CD4-positive, alpha-beta T cell (primary cell): Measurements from ENCODE around the gene DUSP10. TPM values are rescaled to one million over a fixed set of nuclear protein-coding genes. Genes with fewer than 3 reads are reported as not detected.

ENCODE experiments used
- ATAC-seq: fragments of 200-7000 bp; cut with Tn5 transposase; one replicate; pipeline ENCODE4 v1.10.0; 2022; ENCODE audit warnings: mild to moderate bottlenecking; ENCODE audit not compliant: poor library complexity
- CTCF ChIA-PET: fragments of 350-600 bp; sonication (Branson Sonifier 250); formaldehyde crosslinking; loops from one replicate; lab custom pipeline; 2021; ENCODE audit warnings: antibody characterized with exemption, inconsistent platforms; lab: Charles Lee
- POLR2A ChIA-PET: fragments of 350-600 bp; sonication (Branson Sonifier 250); formaldehyde crosslinking; loops from one replicate; lab custom pipeline; 2021; ENCODE audit warnings: antibody characterized with exemption, inconsistent platforms; lab: Charles Lee
- DNase-seq, 14 experiments: peaks; one replicate each; pipeline ENCODE4 v3.0.0-alpha.2; 2013 to 2020; ENCODE audit warnings: mixed read lengths in 2 of 14
- H3K27ac ChIP-seq, 2 donors: one replicate each; pipeline versions ENCODE4 v1.5.1 to v1.7.0; 2013; ENCODE audit warnings: low read length in 2 of 2, low read depth in 1 of 2, mild to moderate bottlenecking in 1 of 2
- H3K27me3 ChIP-seq, 2 experiments: 1 replicate in 1 of 2; 2 replicates in 1 of 2; pipeline versions ENCODE4 v1.6.1 to v1.7.0; 2013; ENCODE audit warnings: low read length in 2 of 2, control low read depth in 1 of 2, mild to moderate bottlenecking in 1 of 2, moderate library complexity in 1 of 2; ENCODE audit not compliant: insufficient read depth in 2 of 2, control insufficient read depth in 1 of 2
- H3K36me3 ChIP-seq: one replicate; pipeline ENCODE4 v1.6.1; 2013; ENCODE audit warnings: low read length, control low read depth; ENCODE audit not compliant: insufficient read depth
- H3K4me1 ChIP-seq: one replicate; pipeline ENCODE4 v1.6.1; 2013; ENCODE audit warnings: low read length, control low read depth; ENCODE audit not compliant: insufficient read depth
- H3K4me3 ChIP-seq: one replicate; pipeline ENCODE4 v1.5.1; 2013; ENCODE audit warnings: mild to moderate bottlenecking, low read length, moderate library complexity
- H3K9me3 ChIP-seq, 2 experiments: 1 replicate in 1 of 2; 2 replicates in 1 of 2; pipeline versions ENCODE4 v1.6.1 to v1.7.0; 2013; ENCODE audit warnings: low read length in 2 of 2, mild to moderate bottlenecking in 2 of 2, control low read depth in 1 of 2, moderate library complexity in 1 of 2; ENCODE audit not compliant: control insufficient read depth in 1 of 2, insufficient read depth in 1 of 2
- H3K27ac Mint-ChIP-seq: one replicate; pipeline ENCODE4 v1.8.0; 2020; ENCODE audit warnings: mixed read lengths
- H3K27me3 Mint-ChIP-seq: one replicate; pipeline ENCODE4 v1.8.0; 2021; ENCODE audit warnings: mixed read lengths
- H3K36me3 Mint-ChIP-seq: one replicate; pipeline ENCODE4 v1.8.0; 2021; ENCODE audit warnings: low read depth, mixed read lengths
- H3K4me1 Mint-ChIP-seq: one replicate; pipeline ENCODE4 v1.8.0; 2021; ENCODE audit warnings: low read depth, mixed read lengths
- H3K4me3 Mint-ChIP-seq: one replicate; pipeline ENCODE4 v1.8.0; 2020; ENCODE audit warnings: mild to moderate bottlenecking, mixed read lengths
- H3K9me3 Mint-ChIP-seq: one replicate; pipeline ENCODE4 v1.8.0; 2020; ENCODE audit warnings: mixed read lengths
- CTCF ChIP-seq: fragments of 200-600 bp; IDR thresholded peaks from one replicate; pipeline ENCODE4 v1.8.0; 2022; ENCODE audit warnings: antibody characterized with exemption, mild to moderate bottlenecking
- intact Hi-C, 2 experiments: fragments of 100-400 bp; cut with DNase I in 1 of 2; cut with micrococcal nuclease in 1 of 2; formaldehyde crosslinking; loops; one replicate each; pipeline versions ENCODE4 v1.15.1 to v1.9.0; 2023 to 2025; cut with DNase I, micrococcal nuclease
- total RNA-seq, 174 experiments: library from RNA in 2 of 174; stranded (reverse) in 2 of 174; gene quantifications; one replicate each; pipeline ENCODE4 v1.2.3 and lab custom pipeline; 2021 to 2026

DUSP10 gene
- total RNA-seq, 2 experiments from 2014 or later: 66.9 to 70.9 TPM

- H3K4me3 Mint-ChIP-seq: peak overlapping the region; percentile 43
- CTCF ChIA-PET: interaction anchor here (0.9 kb wide), 1 partner anchor 16 kb away, joined by 6 read pairs; the partner anchor contains the start of gene DUSP10
- intact Hi-C loops: loop anchor here in 1 of 2 experiments (1.0 to 2.0 kb wide), 2 partner anchors 13 to 17 kb away; partner anchors contain the start of gene DUSP10
These were observed 15.9 kb downstream of the DUSP10 start for GRCh38 chr1:221725735-221726672.

GRCh38 chr1:221724931-221725605, 16.8 kb downstream of the DUSP10 start:
- Histone ChIP-seq H3K9me3 (peaks cover 0 to 9% of the 10 kb centered on the region in 2 experiments), H3K27me3 (no peaks in the 10 kb centered on the region), H3K4me3 (no peak overlapping the region), H3K36me3 (no peaks in the 10 kb centered on the region), H3K4me1 (peaks cover 18% of the 10 kb centered on the region), H3K27ac (no peak overlapping the region)
- ChIA-PET POLR2A (interaction anchor here (0.6 to 6.7 kb wide), 5 partner anchors 11 to 721 kb away, joined by 3 to 103 read pairs (median 5); partner anchors contain the start of gene DUSP10), CTCF (interaction anchor here (0.9 kb wide), 1 partner anchor 17 kb away, joined by 6 read pairs; the partner anchor contains the start of gene DUSP10)
- Mint-ChIP-seq H3K27ac (no peak overlapping the region), H3K9me3 (peaks cover 4% of the 10 kb centered on the region), H3K36me3 (peaks cover 23% of the 10 kb centered on the region), H3K4me3 (no peak overlapping the region), H3K4me1 (peaks cover 66% of the 10 kb centered on the region), H3K27me3 (no peaks in the 10 kb centered on the region)
- intact Hi-C loops: no loop called here
- DNase-seq (peak in 2 of 14 experiments; percentile 53 to 57), ATAC-seq (no peak)
- TF ChIP-seq CTCF: no peak

More at GRCh38 chr1:221725735-221726672, 15.9 kb downstream of the DUSP10 start:
- POLR2A ChIA-PET: interaction anchor here (0.6 to 6.7 kb wide), 4 partner anchors 12 to 720 kb away, joined by 3 to 103 read pairs (median 10); partner anchors contain the start of gene DUSP10
- Histone ChIP-seq H3K4me1 (peaks cover 20% of the 10 kb centered on the region), H3K9me3 (peaks cover 0 to 9% of the 10 kb centered on the region in 2 experiments), H3K4me3 (peak overlapping the region; percentile 6), H3K27me3 (no peaks in the 10 kb centered on the region), H3K36me3 (no peaks in the 10 kb centered on the region), H3K27ac (no peak overlapping the region)
- Mint-ChIP-seq H3K27me3 (no peaks in the 10 kb centered on the region), H3K4me1 (peaks cover 71% of the 10 kb centered on the region), H3K36me3 (peaks cover 23% of the 10 kb centered on the region), H3K27ac (peak overlapping the region; percentile 13), H3K9me3 (peaks cover 4% of the 10 kb centered on the region)
- DNase-seq: peak in 2 of 14 experiments; percentile 37 to 70
- no peak for TF ChIP-seq CTCF
- peak; percentile 85 for ATAC-seq

- H3K4me1 Mint-ChIP-seq: peaks cover 53% of the 10 kb centered on the region
- intact Hi-C loops: no loop called here
- no peak for ATAC-seq
- peaks cover 4% of the 10 kb centered on the region for H3K9me3 Mint-ChIP-seq
- no peak overlapping the region for H3K4me3 Mint-ChIP-seq
- ChIA-PET CTCF (interaction anchor here (1.1 kb wide), 1 partner anchor 18 kb away, joined by 3 read pairs; the partner anchor contains the start of gene DUSP10), POLR2A (interaction anchor here (2.1 to 2.8 kb wide), 2 partner anchors 10 to 18 kb away, joined by 9 to 17 read pairs; partner anchors contain the start of gene DUSP10)
- no peaks in the 10 kb centered on the region for H3K36me3 ChIP-seq
- DNase-seq: no peak
- peaks cover 0 to 9% of the 10 kb centered on the region in 2 experiments for H3K9me3 ChIP-seq
- H3K4me3 ChIP-seq: no peak overlapping the region
- H3K36me3 Mint-ChIP-seq: peaks cover 23% of the 10 kb centered on the region
- H3K27ac ChIP-seq: no peak overlapping the region
- TF ChIP-seq CTCF: no peak
- H3K27ac Mint-ChIP-seq: no peak overlapping the region
- H3K27me3 ChIP-seq: no peaks in the 10 kb centered on the region
- no peaks in the 10 kb centered on the region for H3K27me3 Mint-ChIP-seq
- H3K4me1 ChIP-seq: peaks cover 17% of the 10 kb centered on the region
These were observed 18.0 kb downstream of the DUSP10 start for GRCh38 chr1:221723848-221724236.
